HepG2 (cell line): ENCODE measurements around the gene COMT. TPM values are rescaled to one million over a fixed set of nuclear protein-coding genes. Genes with fewer than 3 reads are reported as not detected.

ENCODE experiments used
- ATAC-seq: fragments of 200-7000 bp; cut with Tn5 transposase; 3 replicates; pipeline ENCODE4 v1.9.1; 2020; ENCODE audit warnings: mild to moderate bottlenecking, moderate library complexity
- BruUV-seq: library from RNA; stranded (reverse); fragments of 400-500 nt; replicated peaks from 2 replicates; lab custom pipeline; 2021; lab: Mats Ljungman, UMichigan
- CTCF ChIA-PET: fragments of 300-600 bp; formaldehyde crosslinking; extraction: SDS; loops from one replicate; lab custom pipeline; 2021; ENCODE audit warnings: low total read pairs, inconsistent platforms, low intra/inter-chr PET ratio; lab: Yijun Ruan, JAX
- POLR2A ChIA-PET: fragments of 350-600 bp; sonication (Branson Sonifier 250); formaldehyde crosslinking; loops from one replicate; lab custom pipeline; 2020; ENCODE audit warnings: antibody characterized with exemption, inconsistent platforms; lab: Yijun Ruan, JAX
- DNase-seq: peaks from one replicate; pipeline ENCODE4 v3.0.0-alpha.2; 2015; ENCODE audit warnings: low spot score
- FAIRE-seq: peaks from 3 replicates; lab custom pipeline; 2011; peaks lifted over from hg19 to GRCh38; lab: Jason Lieb, UNC
- H2AFZ ChIP-seq: one replicate; pipeline ENCODE4 v1.6.1; 2011; ENCODE audit warnings: low read length, inconsistent platforms
- H3K27ac ChIP-seq: fragments of 300-600 bp; 3 replicates; pipeline ENCODE4 v1.8.0; 2011; ENCODE audit warnings: mixed run types, mild to moderate bottlenecking, mixed read lengths, low read length, inconsistent platforms; ENCODE audit not compliant: insufficient read depth; ENCODE audit errors: extremely low read length
- H3K27me3 ChIP-seq, 2 experiments: fragments of 200-600 bp in 1 of 2; 2 replicates in 1 of 2; 3 replicates in 1 of 2; pipeline versions ENCODE4 v1.6.0 to v1.8.0; 2011; ENCODE audit warnings: low read length in 2 of 2, mild to moderate bottlenecking in 2 of 2, moderate library complexity in 2 of 2, inconsistent platforms in 1 of 2; ENCODE audit not compliant: insufficient read depth in 2 of 2, control insufficient read depth in 1 of 2
- H3K36me3 ChIP-seq, 2 experiments: fragments of 200-600 bp in 1 of 2; replicated peaks in 1 of 2; 2 replicates in 1 of 2; 3 replicates in 1 of 2; pipeline versions ENCODE4 v1.5.1 to v1.8.0; 2011; ENCODE audit warnings: low read length in 2 of 2, inconsistent platforms in 1 of 2; ENCODE audit not compliant: insufficient read depth in 2 of 2, control insufficient read depth in 1 of 2
- H3K4me1 ChIP-seq: 2 replicates; pipeline ENCODE4 v1.5.1; 2012; ENCODE audit warnings: low read length, inconsistent platforms; ENCODE audit not compliant: insufficient read depth
- H3K4me2 ChIP-seq: 2 replicates; pipeline ENCODE4 v1.6.0; 2011; ENCODE audit warnings: low read depth, low read length, inconsistent platforms
- H3K4me3 ChIP-seq, 3 experiments: fragments of 200-600 bp in 1 of 3; sonication (generic), shearing (Covaris generic) in 1 of 3; replicated peaks in 1 of 3; 2 replicates each; pipeline ENCODE4 v1.5.1; 2011 to 2016; ENCODE audit warnings: low read length in 3 of 3, inconsistent platforms in 2 of 3, low read depth in 2 of 3, mild to moderate bottlenecking in 2 of 3, control low read depth in 1 of 3, mixed read lengths in 1 of 3; ENCODE audit not compliant: insufficient read depth in 1 of 3
- H3K79me2 ChIP-seq: one replicate; pipeline ENCODE4 v1.6.1; 2011; ENCODE audit warnings: low read length, inconsistent platforms; ENCODE audit not compliant: insufficient read depth
- H3K9ac ChIP-seq: 2 replicates; pipeline ENCODE4 v1.6.0; 2011; ENCODE audit warnings: mild to moderate bottlenecking, low read depth, low read length, inconsistent platforms; ENCODE audit not compliant: insufficient read depth
- H3K9me3 ChIP-seq: 2 replicates; pipeline ENCODE4 v1.5.1; 2012; ENCODE audit warnings: mild to moderate bottlenecking, low read length
- H4K20me1 ChIP-seq: 2 replicates; pipeline ENCODE4 v1.6.0; 2011; ENCODE audit warnings: inconsistent platforms, mild to moderate bottlenecking, low read length, moderate library complexity; ENCODE audit not compliant: insufficient read depth
- CBX1 ChIP-seq: IDR thresholded peaks from one replicate; pipeline ENCODE4 v1.6.1; 2016; ENCODE audit warnings: antibody characterized with exemption, low read depth
- ELF1 ChIP-seq: sonication (generic); formaldehyde crosslinking; IDR thresholded peaks from 2 replicates; pipeline ENCODE4 v1.4.0; 2020; ENCODE audit warnings: missing genetic modification reagents
- ESRRA ChIP-seq: sonication (generic); formaldehyde crosslinking; IDR thresholded peaks from 2 replicates; pipeline ENCODE4 v1.5.1; 2020; ENCODE audit warnings: mild to moderate bottlenecking, low read depth, missing genetic modification reagents
- HOXA9 ChIP-seq: sonication (generic); formaldehyde crosslinking; IDR thresholded peaks from 2 replicates; pipeline ENCODE4 v1.8.1; 2022; ENCODE audit warnings: missing genetic modification reagents, mild to moderate bottlenecking, moderate library complexity, borderline replicate concordance
- NR0B2 ChIP-seq: sonication (generic); formaldehyde crosslinking; IDR thresholded peaks from 2 replicates; pipeline ENCODE4 v1.4.0; 2020; ENCODE audit warnings: mild to moderate bottlenecking, missing genetic modification reagents
- PAF1 ChIP-seq: IDR thresholded peaks from 2 replicates; pipeline ENCODE4 v1.6.1; 2016; ENCODE audit warnings: missing genetic modification reagents, missing compliant biosample characterization
- SCMH1 ChIP-seq: sonication (generic); formaldehyde crosslinking; IDR thresholded peaks from 2 replicates; pipeline ENCODE4 v1.9.0; 2021; ENCODE audit warnings: missing genetic modification reagents, mild to moderate bottlenecking, borderline replicate concordance
- ZBTB46 ChIP-seq: sonication (generic); formaldehyde crosslinking; IDR thresholded peaks from 2 replicates; pipeline ENCODE4 v1.4.0; 2020; ENCODE audit warnings: mild to moderate bottlenecking, missing genetic modification reagents, borderline replicate concordance
- ZFP41 ChIP-seq: sonication (generic); formaldehyde crosslinking; IDR thresholded peaks from 2 replicates; pipeline ENCODE4 v1.4.0; 2020; ENCODE audit warnings: mild to moderate bottlenecking, missing genetic modification reagents, borderline replicate concordance
- ZNF12 ChIP-seq: sonication (generic); formaldehyde crosslinking; IDR thresholded peaks from 2 replicates; pipeline ENCODE4 v1.5.0; 2020; ENCODE audit warnings: missing genetic modification reagents
- ZNF276 ChIP-seq: sonication (generic); formaldehyde crosslinking; IDR thresholded peaks from 2 replicates; pipeline ENCODE4 v1.4.0; 2020; ENCODE audit warnings: mild to moderate bottlenecking, low read depth, missing genetic modification reagents
- ZNF367 ChIP-seq: sonication (generic); formaldehyde crosslinking; IDR thresholded peaks from 2 replicates; pipeline ENCODE4 v1.4.0; 2020; ENCODE audit warnings: missing genetic modification reagents, borderline replicate concordance
- ZNF652 ChIP-seq: IDR thresholded peaks from 2 replicates; pipeline ENCODE4 v1.6.1; 2016; ENCODE audit warnings: low read depth, borderline replicate concordance
- ZNF839 ChIP-seq: sonication (generic); formaldehyde crosslinking; IDR thresholded peaks from 2 replicates; pipeline ENCODE4 v1.4.0; 2020; ENCODE audit warnings: missing genetic modification reagents, mild to moderate bottlenecking, borderline replicate concordance
- WGBS: methylation state at CpG from one replicate; pipeline ENCODE4 v1.1.6; 2017; ENCODE audit warnings: low lambda C conversion rate; 5-methylcytosine and 5-hydroxymethylcytosine counted together
- in situ Hi-C: cut with HindIII; loops from 2 replicates; pipeline ENCODE4 v1.10.0; 2017; ENCODE audit warnings: low pct_unique_long_range_greater_than_20kb; ENCODE audit not compliant: extremely low pct_ligation_motif_present
- intact Hi-C: fragments of 100-400 bp; cut with micrococcal nuclease; formaldehyde crosslinking; loops from one replicate; pipeline ENCODE4 v1.10.0; 2022; ENCODE audit not compliant: unreplicated experiment
- polyA plus RNA-seq, 8 experiments: library from polyadenylated mRNA; depleted of rRNA in 3 of 8; stranded (reverse) in 7 of 8; unstranded in 1 of 8; fragments of >200 nt; fragmentation: Illumina TruSeq in 4 of 8; extraction: Trizol in 4 of 8; gene quantifications; 2 replicates each; pipeline versions ENCODE4 v1.2.1 to v1.2.3, GENCODE V29; 2011 to 2016; ENCODE audit warnings: low read depth in 4 of 8, missing spikeins in 1 of 8, mixed read lengths in 1 of 8; ENCODE audit not compliant: insufficient read depth in 1 of 8
- total RNA-seq, 5 experiments: library from RNA; depleted of rRNA; stranded (reverse); fragments of >200 nt; fragmentation: Illumina TruSeq; extraction: Trizol; gene quantifications; 2 replicates each; pipeline ENCODE4 v1.2.3, GENCODE V29; 2016; ENCODE audit warnings: low read depth in 1 of 5
- TF ChIP-seq, protein P1 (sequence below): sonication (generic); formaldehyde crosslinking; IDR thresholded peaks from 2 replicates; pipeline ENCODE4 v1.4.0; 2020; ENCODE audit warnings: low read depth, missing genetic modification reagents

COMT gene
- total and polyA plus RNA-seq, 2 of the 13 experiments (the other 11 are each of a cell fraction or from before 2014, with no cell fraction given), result 156 to 162 TPM

DNA sequence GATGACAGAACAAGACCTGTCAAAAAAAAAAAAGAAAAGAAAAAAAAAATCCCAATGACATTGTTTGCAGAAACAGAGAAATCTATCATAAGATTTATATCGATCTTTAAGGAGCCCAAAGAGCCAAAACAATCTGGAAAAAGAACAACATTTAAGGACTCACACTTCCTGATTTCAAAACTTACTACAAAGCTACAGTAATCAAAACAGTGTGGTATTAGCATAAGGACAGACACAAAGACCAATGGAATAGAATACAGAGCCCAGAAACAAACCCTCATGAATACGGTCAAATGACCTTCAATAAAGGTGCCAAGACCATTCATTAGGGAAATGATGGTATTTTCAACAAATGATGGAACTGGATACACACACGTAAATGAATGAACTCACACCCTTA is 62.9 kb downstream of the COMT start:
- Histone ChIP-seq H3K4me1 (peaks cover 35% of the 10 kb centered on the region), H2AFZ (no peak overlapping the region), H3K9me3 (peaks cover 14% of the 10 kb centered on the region), H3K36me3 (peaks cover 1 to 7% of the 10 kb centered on the region in 2 experiments; a peak in 2 of 5 replicates)
- ATAC-seq (no peak), DNase-seq (no peak)
- TF ChIP-seq ZNF276 (CRISPR knock-in tag) (no peak), ZBTB46 (CRISPR knock-in tag) (no peak), HOXA9 (no peak), CBX1 (no peak), ZNF652 (CRISPR knock-in tag) (no peak), PAF1 (CRISPR knock-in tag) (no peak), SCMH1 (no peak), ESRRA (CRISPR knock-in tag) (no peak), NR0B2 (no peak), ZNF12 (CRISPR knock-in tag) (no peak), ZFP41 (CRISPR knock-in tag) (no peak), ELF1 (CRISPR knock-in tag) (no peak), ZNF367 (CRISPR knock-in tag) (no peak), ZNF839 (CRISPR knock-in tag) (no peak)
- TF ChIP-seq, protein P1, sequence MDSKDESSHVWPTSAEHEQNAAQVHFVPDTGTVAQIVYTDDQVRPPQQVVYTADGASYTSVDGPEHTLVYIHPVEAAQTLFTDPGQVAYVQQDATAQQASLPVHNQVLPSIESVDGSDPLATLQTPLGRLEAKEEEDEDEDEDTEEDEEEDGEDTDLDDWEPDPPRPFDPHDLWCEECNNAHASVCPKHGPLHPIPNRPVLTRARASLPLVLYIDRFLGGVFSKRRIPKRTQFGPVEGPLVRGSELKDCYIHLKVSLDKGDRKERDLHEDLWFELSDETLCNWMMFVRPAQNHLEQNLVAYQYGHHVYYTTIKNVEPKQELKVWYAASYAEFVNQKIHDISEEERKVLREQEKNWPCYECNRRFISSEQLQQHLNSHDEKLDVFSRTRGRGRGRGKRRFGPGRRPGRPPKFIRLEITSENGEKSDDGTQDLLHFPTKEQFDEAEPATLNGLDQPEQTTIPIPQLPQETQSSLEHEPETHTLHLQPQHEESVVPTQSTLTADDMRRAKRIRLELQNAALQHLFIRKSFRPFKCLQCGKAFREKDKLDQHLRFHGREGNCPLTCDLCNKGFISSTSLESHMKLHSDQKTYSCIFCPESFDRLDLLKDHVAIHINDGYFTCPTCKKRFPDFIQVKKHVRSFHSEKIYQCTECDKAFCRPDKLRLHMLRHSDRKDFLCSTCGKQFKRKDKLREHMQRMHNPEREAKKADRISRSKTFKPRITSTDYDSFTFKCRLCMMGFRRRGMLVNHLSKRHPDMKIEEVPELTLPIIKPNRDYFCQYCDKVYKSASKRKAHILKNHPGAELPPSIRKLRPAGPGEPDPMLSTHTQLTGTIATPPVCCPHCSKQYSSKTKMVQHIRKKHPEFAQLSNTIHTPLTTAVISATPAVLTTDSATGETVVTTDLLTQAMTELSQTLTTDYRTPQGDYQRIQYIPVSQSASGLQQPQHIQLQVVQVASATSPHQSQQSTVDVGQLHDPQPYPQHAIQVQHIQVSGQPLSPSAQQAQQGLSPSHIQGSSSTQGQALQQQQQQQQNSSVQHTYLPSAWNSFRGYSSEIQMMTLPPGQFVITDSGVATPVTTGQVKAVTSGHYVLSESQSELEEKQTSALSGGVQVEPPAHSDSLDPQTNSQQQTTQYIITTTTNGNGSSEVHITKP (CRISPR knock-in tag), result no peak
- TF ChIP-seq, all 625 proteins: peak for 0
- Histone ChIP-seq H4K20me1 (no peaks in the 10 kb centered on the region; the same call in 1 of the 2 replicates), H3K4me3 (no peak overlapping the region), H3K27ac (no peak overlapping the region), H3K27me3 (no peaks in the 10 kb centered on the region), H3K79me2 (peaks cover 14% of the 10 kb centered on the region), H3K4me2 (no peak overlapping the region), H3K9ac (no peak overlapping the region)
- CTCF ChIA-PET, result no interaction called here
- no peak for FAIRE-seq
- WGBS, result 98% methylated on average over 3 of the region's 3 CpGs
- BruUV-seq, result no TSS peak
- intact Hi-C loops, result no loop called here
- in situ Hi-C loops, result no loop called here
- POLR2A ChIA-PET, result no interaction called here
